Heart left ventricle (tissue), 13 donors: ENCODE measurements around the gene SDHC.

Experiments
- CTCF ChIP-seq, 12 donors: fragments of 200-600 bp; sonication (generic) in 4 of 12; IDR thresholded peaks; one replicate each; pipeline versions ENCODE4 v1.5.0 to v1.8.0; 2018 to 2022; ENCODE audit warnings: antibody characterized with exemption in 12 of 12, mild to moderate bottlenecking in 5 of 12
- POLR2A ChIP-seq, 2 donors: fragments of 450-650 bp; IDR thresholded peaks; one replicate each; pipeline ENCODE4 v1.6.1; 2017; ENCODE audit warnings: antibody characterized with exemption in 2 of 2, mild to moderate bottlenecking in 2 of 2, moderate library complexity in 2 of 2
- donor health status: ischemic (EF 13 %, LVEDD 7.1; RV severe dilation, severe dysfunction).
- donor health status: DM: no; HTN: yes; CAD: no.
- donor health status: DM: no; HTN: no; CAD: no.
- donor health status: ischemic (EF 25% LVEDD 6.9; RV normal size, moderate dysfunction).
- donor health status: ischemic (EF 25% LVEDD 5.7; RV mildly dilated, moderate dysfunction).
- donor health status: ischemic (EF 35%, LVEDD 5.7; RV mildly dilated, moderate dysfunction).
- donor health status: nonischemic (EF 11% LVEDD 7.7; RV severe dilation, severe dysfunction).
- donor health status: DM: yes; HTN: yes; CAD: no.
- donor health status: PGD.
- donor health status: ischemic (EF 29% LVEDD 5.4; RV normal size, mild dysfunction).
- donor health status: nonischemic (EF 23%, LVEDD 6.1; RV moderate dilation, normal function).

GRCh38 chr1:161290779-161291178 lies 23.4 kb upstream of the SDHC start:
- TF ChIP-seq CTCF (IDR thresholded peaks at IDR 0.05) = no peak
- no peak for TF ChIP-seq POLR2A (IDR thresholded peaks at IDR 0.05)
